NT2/D1 (cell line): ENCODE measurements around the gene IPCEF1.

ENCODE experiments used
- YY1 ChIP-seq: IDR thresholded peaks from 2 replicates; pipeline ENCODE4 v1.6.1; 2011; ENCODE audit not compliant: insufficient read length, insufficient read depth
- ZNF274 ChIP-seq: IDR thresholded peaks from 2 replicates; pipeline ENCODE4 v1.6.1; 2011; ENCODE audit warnings: mild to moderate bottlenecking, low read depth, low read length

- TF ChIP-seq ZNF274 (no peak), YY1 (no peak)
These were observed at the start of gene IPCEF1 for GRCh38 chr6:154356690-154357089.
